ENCODE measurements around the gene H6PD.

Gene H6PD

DNA sequence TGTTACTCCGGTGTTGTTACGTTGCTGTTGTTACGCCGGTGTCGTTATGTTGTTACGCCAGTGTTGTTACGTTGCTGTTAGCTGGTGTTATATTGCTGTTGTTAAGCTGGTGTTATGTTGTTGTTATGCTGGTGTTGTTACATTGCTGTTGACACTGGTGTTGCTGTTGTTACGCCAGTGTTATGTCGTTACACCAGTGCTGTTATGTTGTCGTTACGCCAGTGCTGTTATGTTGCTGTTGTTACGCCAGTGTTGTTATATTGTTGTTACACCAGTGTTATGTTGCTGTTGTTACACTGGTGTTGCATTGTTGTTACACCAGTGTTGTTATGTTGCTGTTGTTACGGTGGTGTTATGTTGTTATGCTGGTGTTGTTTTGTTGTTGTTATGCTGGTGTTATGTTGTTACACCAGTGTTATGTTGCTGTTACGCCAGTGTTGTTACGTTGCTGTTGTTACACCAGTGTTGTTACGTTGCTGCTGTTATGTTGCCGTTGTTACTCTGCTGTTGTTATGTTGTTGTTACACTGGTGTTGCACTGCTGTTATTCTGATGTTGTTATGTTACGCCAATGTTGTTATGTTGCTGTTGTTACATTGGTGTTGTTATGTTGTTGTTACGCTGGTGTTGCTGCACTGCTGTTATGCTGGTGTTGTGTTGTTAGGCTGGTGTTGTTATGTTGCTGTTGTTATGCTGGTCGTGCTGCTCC lies 25.6 kb downstream of the H6PD start:
- no peak for DNase-seq (ENCODE audit: low read depth)

DNA sequence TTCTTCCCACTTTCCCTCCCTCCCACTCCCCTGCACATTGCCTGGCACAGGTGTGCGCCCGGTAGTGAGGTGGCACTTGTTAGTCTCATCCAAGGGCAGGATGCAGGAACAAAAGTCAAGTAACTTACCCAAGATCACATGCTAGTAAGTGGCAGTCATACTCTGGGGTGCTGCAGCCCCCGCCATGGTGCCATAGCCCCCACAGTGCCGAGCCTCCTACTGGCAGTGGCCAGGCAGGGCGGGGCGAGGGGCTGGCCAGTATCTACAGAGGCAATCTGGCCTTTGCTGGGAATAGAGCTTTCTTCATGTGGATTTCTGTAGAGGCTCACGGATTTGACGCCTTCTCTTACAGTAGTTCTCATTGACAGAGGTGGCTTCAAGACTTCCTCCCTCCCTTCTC lies 26.9 kb downstream of the H6PD start:
- DNase-seq (ENCODE audit: low read depth), result no peak

DNA sequence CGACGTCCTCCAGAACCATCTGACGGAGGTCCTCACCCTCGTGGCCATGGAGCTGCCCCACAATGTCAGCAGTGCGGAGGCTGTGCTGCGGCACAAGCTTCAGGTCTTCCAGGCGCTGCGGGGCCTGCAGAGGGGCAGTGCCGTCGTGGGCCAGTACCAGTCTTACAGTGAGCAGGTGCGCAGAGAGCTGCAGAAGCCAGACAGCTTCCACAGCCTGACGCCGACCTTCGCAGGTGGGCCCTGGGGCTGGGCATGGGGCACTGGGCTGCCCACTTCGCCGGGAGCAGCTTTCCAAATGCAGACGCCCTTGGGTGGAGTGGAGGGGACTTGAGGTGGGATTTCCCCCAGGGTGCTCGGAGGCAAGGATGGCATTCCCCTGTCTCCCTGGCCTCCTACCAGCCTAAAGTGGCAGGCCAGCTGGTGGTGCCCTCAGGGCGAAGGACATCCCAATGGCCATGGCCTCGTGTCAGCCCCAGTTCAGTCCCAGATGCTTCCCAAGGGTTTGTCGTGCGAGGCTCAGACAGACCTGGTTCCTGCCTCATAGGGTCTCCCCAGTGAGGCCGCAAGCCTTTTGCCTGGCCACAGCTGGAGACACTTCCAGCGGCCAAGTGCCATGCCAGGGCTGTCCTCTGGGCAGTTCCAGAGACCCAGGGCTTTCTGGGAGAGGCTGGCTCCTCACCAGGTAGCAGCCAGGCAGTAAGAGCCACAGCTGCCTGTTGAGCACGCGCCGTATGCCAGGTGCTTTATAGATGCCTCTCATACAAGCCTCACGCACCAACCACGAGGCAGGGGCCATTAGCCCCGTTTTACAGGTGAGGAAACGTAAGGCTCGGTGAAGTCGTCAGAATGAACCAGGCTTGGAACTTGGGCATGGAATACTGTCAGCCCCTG lies 27.8 kb downstream of the H6PD start:
- no peak for DNase-seq (ENCODE audit: low read depth)

DNA sequence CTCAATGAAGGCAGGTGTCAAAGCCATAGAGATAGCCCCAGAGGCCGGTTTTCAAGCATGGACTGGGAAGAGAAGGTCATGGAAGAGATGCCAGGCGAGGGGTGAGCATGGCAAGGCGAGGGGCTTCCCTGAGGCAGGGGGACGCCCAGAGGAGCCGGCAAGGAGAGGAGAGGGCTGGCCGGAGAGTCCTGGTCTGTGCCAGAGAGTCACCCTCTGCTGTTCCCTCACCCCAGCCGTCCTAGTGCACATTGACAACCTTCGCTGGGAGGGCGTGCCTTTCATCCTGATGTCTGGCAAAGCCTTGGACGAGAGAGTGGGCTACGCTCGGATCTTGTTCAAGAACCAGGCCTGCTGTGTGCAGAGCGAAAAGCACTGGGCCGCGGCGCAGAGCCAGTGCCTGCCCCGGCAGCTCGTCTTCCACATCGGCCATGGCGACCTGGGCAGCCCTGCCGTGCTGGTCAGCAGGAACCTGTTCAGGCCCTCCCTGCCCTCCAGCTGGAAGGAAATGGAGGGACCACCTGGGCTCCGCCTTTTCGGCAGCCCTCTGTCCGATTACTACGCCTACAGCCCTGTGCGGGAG lies 28.8 kb downstream of the H6PD start:
- no peak for DNase-seq (ENCODE audit: low read depth)

DNA sequence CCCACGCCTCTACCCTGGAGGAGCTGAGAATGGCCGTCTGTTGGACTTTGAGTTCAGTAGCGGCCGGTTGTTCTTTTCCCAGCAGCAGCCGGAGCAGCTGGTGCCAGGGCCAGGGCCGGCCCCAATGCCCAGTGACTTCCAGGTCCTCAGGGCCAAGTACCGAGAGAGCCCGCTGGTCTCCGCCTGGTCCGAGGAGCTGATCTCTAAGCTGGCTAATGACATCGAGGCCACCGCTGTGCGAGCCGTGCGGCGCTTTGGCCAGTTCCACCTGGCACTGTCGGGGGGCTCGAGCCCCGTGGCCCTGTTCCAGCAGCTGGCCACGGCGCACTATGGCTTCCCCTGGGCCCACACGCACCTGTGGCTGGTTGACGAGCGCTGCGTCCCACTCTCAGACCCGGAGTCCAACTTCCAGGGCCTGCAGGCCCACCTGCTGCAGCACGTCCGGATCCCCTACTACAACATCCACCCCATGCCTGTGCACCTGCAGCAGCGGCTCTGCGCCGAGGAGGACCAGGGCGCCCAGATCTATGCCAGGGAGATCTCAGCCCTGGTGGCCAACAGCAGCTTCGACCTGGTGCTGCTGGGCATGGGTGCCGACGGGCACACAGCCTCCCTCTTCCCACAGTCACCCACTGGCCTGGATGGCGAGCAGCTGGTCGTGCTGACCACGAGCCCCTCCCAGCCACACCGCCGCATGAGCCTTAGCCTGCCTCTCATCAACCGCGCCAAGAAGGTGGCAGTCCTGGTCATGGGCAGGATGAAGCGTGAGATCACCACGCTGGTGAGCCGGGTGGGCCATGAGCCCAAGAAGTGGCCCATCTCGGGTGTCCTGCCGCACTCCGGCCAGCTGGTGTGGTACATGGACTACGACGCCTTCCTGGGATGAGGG lies 29.7 kb downstream of the H6PD start:
- no peak for DNase-seq (ENCODE audit: low read depth)

DNA sequence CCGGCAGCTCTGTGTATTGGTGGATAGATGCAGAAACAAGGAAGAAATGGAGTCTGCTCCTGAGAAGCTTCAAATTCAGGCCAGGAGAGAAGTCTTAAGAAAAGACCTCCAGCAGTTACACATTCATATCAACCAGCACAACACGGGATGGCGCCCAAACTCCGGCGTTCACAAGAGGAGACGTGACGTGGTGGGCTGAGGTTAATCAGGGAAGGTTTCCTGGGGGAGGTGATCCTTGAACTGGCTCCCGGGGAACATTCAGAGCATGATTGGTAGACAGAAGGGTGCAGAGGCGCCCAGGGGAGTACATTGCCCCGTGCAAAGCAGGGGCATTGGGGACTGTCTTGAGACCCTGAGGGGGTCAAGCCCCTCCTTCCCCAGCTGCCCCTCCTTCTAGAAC lies 30.5 kb downstream of the H6PD start:
- DNase-seq (ENCODE audit: low read depth), result no peak

DNA sequence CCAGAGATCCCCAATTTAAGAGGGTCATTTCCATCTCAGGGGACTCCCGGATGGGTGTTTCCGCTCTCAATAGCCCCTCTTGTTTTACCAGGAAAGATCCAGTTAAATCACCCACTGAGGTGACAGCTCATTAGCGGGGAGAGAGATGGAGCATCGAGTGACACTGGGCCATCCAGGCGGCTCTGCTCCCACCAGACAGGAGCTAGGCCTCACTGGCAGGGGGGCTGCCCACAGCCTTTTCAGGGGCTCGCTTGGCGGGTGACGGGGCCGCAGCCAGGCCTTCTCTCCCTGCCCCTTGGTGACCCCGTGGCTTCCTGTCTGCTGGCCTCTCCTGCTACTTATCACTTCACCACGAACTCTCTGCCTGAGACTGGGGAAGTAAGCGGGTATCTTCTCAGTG lies 31.4 kb downstream of the H6PD start:
- no peak for DNase-seq (ENCODE audit: low read depth)

DNA sequence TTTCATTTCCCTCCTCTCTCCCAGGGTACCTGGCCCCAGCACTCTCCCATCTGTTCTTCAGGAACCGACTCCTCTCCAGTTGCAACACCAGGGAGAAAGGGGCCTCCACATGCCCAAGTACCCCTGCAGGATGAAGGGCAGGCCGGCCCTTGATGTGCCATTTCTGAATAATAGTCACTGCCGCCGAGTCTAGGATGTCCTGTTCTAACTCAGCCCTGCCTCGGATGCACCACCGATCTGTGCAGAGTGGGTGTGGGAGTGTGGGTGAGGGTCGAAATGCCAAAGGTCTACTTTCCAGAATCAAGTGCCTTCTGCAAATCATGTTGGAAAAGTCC lies 32.7 kb downstream of the H6PD start:
- no peak for DNase-seq (ENCODE audit: low read depth)

DNA sequence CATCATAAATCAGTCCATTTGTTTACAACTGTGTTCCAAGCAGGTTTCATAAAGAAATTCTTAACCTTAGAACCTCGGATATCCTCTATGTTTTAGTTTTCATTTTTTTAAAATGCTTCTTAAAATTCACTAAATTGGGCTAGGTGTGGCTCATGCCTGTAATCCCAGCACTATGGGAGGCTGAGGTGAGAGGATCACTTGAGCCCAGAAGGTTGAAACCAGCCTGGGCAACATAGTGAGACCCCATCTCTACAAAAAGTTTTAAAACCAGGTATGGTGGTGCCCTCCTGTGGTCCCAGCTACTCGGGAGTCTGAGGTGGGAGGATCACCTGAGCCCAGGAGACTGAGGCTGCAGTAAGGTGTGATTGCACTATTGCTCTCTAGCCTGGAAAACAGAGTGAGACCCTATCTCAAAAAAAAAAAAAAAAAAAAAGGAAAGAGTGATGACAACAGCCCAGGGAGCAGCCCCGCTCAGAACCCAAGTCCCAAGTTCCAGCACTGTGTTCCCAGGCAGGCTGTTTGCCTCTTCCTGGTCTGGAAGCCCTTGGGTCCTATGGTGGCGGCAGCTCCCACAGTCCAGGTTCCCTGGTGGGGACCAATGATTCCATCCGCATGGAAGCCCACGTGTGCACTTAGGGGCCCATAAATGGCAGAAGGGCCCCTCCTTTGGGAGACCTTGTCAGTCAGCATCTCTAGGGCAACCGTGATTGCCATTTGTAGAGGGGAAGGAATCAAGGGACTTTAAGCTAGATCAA lies 33.4 kb downstream of the H6PD start:
- no peak for DNase-seq (ENCODE audit: low read depth)

DNA sequence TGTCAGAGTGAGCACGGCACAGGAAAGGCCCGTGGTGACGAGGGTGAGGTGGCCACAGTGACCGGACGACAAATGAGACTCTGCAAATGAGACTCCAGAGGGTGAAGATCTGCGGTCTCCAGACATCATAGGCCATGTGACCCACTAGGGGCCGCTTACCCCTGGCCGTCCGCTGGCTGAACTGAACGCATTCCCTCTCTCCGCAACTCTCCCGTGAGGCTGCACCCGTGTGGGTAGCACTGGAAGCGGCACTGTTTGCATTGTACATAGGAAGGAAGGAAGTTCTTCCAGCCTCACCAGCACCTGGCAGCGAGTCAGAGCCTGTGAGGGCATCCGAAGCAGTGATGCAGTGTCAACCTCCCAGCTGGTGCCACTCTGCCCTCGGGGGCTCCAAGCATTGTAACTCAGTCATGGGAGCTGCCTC lies 34.5 kb downstream of the H6PD start:
- DNase-seq (ENCODE audit: low read depth), result no peak

DNA sequence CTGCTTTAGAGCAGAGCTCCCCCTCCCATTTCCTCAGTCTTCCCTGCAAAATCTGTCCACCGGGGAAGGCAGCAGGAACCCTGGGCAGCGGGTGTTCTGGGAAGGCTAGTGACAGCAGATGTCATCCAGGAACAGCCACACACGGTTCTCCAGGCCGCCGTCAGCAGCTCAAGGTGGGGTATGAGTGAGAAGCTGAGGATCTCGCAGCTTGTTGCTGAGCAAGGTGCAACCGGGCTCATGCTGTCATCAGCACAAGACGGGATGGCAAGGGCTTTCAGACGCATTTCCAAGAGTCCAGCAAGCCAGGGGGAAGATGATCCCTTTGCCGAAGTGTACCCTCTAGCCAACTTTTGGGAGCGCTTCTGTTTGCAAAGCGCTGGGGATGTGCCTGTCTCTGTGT lies 35.1 kb downstream of the H6PD start:
- no peak for DNase-seq (ENCODE audit: low read depth)

DNA sequence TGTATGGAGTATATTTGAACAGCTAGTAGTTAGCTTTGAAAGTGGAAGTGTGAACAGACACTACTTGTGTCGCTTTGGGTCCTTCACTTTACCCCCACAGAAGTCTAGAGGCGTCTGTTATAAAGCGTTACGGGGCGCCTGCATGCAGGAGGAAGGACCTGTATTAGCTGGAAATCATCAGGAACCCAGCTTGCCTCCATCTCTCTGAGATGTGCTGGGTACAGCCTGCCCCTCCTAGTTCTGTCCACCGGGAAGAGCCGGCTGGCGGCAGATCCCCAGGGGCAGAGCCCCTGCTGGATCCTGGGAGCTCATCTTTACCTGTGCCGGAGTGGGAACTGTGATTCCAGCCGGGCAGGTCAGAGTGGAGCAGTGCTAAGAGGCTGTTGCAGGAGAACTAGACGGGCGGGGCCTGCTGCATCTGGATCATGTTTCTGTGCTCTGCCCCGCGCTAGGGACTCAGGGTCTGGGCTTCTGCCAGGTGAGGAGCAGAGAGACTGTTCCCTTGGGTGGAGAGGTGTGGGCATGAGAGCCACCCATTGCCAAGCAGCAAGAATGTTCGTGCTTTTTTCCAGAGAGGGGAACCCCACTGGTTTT lies 35.8 kb downstream of the H6PD start:
- no peak for DNase-seq (ENCODE audit: low read depth)

DNA sequence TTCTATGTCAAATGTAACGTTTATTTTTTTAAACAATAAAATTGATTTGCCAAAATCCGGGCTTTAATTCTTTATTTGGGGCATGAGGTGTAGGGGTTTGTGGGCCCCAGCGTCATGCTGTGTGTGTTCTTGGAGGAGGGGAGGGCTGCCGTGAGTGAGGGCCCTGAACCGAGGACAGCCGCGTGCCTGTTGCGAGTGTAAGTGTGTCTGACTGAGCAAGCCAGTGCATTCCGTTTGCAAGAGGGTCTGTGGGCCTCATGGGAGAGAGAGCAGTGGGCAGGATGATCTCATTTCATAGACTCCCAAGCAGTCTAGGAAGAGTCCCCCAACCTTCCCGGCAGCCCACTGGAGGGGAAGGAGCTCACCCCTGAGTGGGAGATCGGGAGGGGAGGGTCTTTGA lies 36.7 kb downstream of the H6PD start:
- DNase-seq (ENCODE audit: low read depth), result no peak

DNA sequence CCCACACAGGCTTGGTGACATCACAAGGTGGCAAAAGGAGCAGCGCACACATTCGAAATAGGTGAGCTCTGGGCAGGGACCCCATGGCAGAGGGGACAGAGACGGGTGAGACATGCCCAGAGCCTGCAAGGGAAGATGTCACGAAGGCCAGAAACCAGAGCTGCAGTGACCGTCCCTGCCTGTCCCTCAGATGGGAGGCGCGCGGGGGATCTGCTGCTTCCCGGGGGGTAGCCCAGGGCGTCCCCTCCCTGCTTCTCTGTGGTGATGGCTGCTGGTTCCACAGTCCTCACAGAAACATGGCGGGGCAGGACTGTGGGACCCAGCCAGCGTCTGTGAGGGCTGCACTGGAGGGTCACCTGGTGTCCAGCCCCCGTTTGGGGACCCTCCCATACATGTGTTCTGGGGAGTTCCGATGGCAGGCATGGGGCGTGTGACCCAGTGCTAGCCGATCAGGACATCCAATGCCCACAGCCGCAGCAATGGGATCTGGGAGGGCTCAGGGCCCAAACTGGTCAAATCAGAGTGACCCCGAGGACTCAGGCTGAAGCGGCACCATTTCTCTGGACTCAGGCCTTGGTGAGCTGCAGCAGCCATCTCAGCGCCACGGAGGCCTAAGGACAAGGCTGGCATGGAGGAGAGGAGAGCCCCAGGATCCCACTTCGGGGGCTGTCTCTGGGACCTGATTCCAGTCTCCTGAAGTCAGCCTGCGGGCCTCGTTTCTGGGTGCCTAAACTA lies 37.5 kb downstream of the H6PD start:
- no peak for DNase-seq (ENCODE audit: low read depth)

DNA sequence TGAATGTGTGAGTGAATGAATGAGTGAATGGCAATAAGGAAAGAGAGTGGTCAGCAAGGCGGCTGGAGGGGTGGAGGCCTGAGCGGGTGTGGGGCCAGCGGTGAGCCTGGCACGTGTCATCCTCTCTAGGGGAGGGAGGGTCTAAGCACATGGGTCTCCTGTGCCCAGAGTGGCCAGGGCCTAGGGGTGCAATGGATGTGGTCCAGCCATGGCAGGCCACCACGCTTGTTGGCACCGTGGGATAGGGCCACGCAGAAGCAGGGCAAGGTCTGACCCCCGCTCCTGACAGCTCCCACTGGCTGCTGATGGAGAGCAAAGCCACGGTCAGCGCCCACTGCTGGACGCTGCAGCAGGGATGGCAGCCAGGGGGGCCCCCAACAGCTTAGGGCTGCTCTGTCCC lies 38.6 kb downstream of the H6PD start:
- no peak for DNase-seq (ENCODE audit: low read depth)

DNA sequence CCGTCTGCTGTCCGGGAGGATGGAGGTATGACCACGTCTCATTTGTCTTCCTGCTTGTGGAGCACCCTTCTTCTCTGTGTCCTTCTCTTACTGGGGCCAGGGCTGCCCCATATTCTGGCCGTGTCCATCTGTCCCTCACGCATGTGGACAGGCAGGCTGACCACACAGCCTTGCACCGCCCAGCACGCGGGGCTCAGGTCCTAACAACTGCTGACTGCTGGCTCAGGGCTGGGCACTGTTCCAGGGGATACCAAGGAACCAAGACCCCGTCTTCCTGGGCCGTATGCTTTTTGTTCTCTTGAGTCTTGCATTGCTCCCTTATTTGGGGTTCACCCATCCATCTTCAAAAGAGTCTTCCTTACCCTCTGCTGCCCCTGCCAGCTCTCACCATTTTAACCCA lies 40.6 kb downstream of the H6PD start:
- no peak for DNase-seq (ENCODE audit: low read depth)

DNA sequence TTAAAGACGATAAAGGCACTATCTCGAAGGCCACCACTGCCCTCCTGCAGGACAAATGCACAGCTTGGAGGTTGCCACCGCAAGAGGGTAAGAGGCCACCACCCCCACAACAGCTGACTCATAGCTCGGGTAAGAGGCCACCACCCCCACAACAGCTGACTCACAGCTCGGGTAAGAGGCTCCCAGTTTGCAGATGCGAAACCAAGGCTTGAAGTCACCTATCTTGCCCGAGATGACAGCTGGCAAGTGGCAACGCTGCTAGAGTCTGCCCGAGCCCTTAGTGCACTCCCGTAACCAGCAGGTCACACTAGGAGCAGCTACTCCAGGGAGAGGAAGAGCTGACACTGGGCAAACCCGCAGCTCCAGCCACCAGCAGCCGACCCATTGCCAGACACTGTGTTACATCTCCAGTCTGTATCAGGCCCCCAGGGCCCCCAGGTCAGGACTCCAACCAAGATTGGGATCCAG lies 41.0 kb downstream of the H6PD start:
- DNase-seq (ENCODE audit: low read depth), result no peak

DNA sequence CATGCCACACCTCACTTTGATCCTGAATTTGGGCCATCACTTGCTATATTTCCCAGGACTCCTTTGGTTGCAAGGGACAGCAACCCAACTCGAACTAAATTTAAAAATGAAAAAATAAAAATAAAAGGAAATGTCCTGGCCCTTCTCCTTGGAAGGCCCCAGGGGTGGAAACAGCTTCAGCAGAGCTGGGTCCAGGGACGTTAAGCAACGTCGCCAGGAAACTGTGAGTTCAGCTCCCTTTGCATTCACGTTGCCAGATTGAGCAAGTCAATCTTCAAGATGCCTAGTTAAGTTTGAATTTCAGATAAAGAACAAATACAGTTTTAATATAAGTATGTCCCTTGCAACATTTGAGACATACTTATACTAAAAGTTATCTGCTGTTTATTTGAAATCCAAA lies 43.5 kb downstream of the H6PD start:
- no peak for DNase-seq (ENCODE audit: low read depth)

DNA sequence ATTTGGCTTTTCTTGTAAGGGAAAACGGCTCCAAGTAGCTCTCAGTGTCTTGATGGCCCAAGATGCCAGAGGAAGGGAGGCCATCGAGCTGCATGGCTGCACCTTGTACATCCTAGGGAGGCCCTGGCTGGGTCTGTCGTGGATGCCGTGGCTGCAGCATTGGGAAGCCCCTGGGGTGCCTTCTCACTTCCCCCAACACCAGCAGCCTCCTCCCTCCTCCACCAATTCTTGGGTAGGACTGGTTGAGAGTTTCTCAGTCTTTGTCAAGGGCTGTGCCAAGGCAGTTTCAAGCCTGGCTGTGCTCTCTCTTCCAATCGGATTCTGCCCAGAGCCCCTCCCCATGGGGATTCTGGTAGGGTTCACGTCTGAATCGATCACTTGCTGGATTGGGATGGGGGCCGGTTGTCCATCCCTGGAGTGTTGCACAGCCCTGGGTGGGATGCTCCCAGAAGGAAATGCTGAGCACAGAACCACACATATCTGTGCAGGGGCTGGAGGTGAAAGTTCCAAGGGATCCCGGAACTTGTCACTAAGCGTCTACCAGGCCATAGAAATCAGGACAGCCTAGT lies 44.1 kb downstream of the H6PD start:
- DNase-seq (ENCODE audit: low read depth), result no peak
